Stimulated activated CD8-positive, alpha-beta memory T cell treated with anti-CD3 and anti-CD28 coated beads, Interleukin-4, amount 100 ng/mL, for 24 hours (primary cell): ENCODE measurements around the gene SIN3B.

Source experiments
- DNase-seq: peaks from one replicate; pipeline ENCODE4 v3.0.0-alpha.2; 2020; ENCODE audit warnings: low read depth

SIN3B gene

DNA sequence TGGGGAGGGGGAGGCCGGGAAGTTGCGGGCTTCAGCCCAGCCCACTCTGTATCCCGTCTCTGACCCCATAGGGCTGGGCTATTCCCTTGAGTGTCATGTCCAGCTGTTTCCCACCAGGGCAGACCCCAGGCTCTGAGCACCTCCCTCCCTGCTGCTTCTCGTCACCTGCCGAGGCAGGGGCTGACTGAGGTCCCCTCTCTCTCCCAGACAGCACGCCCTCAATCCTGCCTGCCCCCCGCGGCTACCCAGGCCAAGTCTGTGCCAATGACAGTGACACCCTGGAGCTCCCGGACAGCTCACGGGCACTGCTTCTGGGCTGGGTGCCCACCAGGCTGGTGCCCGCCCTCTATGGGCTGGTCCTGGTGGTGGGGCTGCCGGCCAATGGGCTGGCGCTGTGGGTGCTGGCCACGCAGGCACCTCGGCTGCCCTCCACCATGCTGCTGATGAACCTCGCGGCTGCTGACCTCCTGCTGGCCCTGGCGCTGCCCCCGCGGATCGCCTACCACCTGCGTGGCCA lies 60.2 kb downstream of the SIN3B start:
- no peak for DNase-seq

- no peak for DNase-seq
These were observed 60.8 kb downstream of the SIN3B start for GRCh38 chr19:16889883-16890460.

GRCh38 chr19:16890461-16891184 lies 61.4 kb downstream of the SIN3B start:
- no peak for DNase-seq

DNA sequence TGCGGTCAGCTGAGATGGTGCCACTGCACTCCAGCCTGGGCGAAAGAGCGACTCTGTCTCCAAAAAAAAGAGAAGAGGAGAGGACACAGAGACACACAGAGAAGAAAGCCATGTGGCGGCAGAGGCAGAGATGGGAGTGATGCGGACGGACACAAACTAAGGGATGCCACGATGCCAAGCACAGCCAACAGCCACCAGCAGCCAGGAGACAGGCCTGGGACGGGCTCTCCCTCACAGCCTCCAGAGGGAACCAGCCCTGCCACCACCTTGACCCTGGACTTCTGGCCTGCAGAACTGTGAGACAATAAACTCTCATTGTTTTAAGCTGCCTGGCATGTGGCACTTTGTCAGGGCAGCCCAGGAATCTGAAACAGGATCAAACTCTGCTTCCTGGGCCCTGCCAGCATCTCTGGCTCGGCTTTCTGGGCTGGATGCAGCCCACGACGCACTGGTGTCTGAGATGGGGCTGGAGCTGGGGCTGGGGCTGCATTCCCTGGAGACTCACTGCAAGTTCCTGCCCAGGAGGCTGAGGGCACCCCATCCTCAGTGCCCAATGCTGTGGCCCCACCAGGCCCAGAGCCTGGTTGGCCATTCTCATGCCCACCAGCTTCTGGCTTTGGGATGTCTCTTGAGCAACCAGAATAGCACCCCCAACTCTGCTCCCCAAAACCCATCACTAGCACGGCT lies 62.6 kb downstream of the SIN3B start:
- no peak for DNase-seq

- no peak for DNase-seq
These were observed 63.2 kb downstream of the SIN3B start for GRCh38 chr19:16892436-16892835.

DNA sequence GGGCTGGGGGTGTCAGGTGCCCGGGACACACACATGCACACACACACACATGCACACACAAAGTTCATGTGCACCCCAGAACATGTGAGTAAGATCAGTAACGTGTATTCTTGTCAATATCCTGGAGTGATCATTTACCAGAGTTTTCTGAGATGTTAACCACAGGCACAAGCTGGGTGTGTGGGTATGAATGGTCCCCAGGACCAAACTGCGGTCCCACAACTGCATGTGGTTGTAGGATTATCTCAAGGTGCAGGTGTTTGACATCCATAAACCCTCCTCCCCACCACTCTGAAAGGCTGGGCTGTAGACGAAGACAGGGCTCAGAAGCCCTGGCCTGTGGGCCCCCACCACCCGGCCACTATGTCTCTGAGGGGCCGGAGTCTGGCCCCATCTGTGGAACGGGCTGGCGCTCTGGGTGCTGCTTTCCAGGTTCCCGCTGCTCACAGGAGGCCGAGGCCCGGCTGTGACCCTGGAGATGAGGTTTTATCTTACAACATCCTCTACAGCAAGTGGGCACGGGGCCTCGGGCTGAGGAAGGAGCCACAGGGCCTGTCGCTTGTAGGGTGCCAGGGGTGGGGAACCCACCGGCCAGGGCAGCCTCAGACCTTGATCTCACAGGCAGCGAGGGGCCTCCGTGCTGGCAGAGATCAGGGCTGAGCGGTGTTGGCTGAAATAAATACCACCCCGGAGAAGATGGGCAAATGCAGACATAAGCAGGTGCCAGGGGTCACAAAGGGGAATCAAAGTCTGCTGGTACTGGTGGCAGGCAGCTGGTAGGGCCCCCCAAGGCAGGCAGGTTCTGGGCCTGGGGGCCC lies 63.9 kb downstream of the SIN3B start:
- DNase-seq = no peak

GRCh38 chr19:16893686-16893989 lies 64.4 kb downstream of the SIN3B start:
- DNase-seq = no peak

DNA sequence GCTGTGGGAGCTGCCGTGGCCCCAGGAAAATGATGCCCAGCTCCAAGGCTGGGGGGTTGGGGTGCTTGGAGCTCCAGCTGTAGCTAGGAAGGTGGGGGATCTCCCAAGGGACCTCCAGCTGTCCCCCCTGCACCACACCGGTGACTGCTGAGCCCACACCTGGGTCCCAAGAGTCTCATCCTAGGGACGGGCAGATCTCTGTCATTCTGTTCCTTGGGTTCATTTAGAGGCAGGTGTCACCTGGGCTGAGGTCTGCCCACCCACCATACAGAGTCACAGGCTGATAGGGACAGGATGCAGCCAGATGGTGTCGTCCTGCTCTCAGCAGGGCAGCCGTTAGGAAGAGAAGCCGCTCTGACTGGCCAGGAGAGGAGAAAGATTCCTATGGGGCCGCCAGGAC lies 64.9 kb downstream of the SIN3B start:
- DNase-seq = no peak

- DNase-seq = no peak
These were observed 66.4 kb downstream of the SIN3B start for GRCh38 chr19:16895467-16896145.

- no peak for DNase-seq
These were observed 67.2 kb downstream of the SIN3B start for GRCh38 chr19:16896146-16897028.

DNA sequence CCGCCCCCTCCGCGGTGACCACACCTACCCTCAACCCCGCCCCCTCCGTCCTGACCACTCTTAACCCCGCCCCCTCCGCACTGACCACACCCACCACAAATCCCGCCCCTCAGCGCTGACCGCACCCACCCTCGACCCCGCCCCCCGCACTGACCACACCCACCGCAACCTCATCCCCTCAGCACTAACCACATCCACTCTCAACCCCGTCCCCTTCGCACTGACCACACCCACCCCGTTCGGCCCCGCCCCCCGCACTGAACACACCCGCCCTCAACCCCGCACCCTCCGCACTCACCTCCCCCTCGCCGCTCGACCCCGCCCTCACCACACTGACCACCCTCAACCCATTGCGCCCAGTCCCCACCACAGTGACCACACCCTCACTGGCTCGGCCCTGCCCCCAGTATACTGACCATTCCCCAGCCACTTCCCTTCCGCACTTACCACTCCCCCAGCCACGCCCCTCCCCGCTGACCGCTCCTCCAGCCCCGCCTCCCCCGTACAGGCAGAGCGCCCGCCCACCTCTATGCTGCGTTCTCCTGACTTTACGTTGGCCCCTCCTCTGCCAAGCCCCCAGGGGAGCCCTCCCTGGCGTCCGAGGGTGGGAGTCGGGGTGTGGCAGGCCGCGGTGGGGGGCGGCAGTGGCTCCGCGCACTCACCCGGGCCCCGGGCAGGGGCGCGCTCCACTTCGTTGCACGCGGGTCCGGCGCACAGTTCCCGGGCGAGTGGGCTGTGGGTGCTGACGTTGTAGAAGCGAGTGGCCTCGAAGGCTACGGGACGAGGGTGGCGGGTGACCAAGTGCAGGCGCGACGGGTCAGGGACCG lies 68.0 kb downstream of the SIN3B start:
- DNase-seq = peak; percentile 68

DNA sequence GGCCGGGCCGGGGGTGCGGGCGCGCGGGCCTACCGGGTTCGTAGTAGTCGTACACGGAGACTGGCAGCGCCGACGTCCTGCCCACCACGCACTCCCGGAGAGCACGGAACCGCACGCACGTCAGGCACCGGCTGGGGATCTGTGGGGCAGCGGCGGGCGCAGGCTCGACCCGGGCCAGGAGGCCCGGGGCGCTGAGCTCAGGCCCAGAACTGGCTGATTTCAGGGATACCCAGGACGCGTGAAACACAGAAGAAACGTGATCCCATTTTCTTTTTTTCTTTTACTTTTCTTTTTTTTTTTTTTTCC lies 68.6 kb downstream of the SIN3B start:
- DNase-seq = no peak

- DNase-seq = no peak
These were observed 69.3 kb downstream of the SIN3B start for GRCh38 chr19:16898361-16899015.

- no peak for DNase-seq
These were observed 70.4 kb downstream of the SIN3B start for GRCh38 chr19:16899566-16900075.

GRCh38 chr19:16901491-16902175 lies 72.4 kb downstream of the SIN3B start:
- DNase-seq = no peak

GRCh38 chr19:16902545-16902944 lies 73.3 kb downstream of the SIN3B start:
- DNase-seq = no peak

- DNase-seq = no peak
These were observed 74.1 kb downstream of the SIN3B start for GRCh38 chr19:16903347-16903746.

- DNase-seq = no peak
These were observed 75.4 kb downstream of the SIN3B start for GRCh38 chr19:16904599-16904998.

DNA sequence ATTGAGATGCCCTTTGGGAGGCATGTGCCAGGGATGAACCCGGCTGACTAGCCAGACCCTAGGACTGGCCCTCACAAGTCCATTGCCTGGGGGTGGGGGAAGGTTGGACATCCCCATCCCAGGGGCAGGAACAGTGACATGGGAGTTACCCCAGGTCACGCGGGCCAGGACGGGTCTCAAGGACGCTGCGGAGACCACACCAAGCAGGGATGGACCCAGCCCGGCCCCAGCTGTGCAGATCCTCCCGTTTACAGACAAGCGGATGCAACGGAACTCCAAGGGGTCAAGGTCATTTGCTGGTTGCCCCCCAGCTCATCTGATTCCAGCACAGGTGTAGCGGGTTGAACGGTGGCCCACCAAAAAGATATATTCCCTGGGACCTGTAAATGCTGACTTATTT lies 79.6 kb downstream of the SIN3B start:
- DNase-seq = no peak
